GM18867 (cell line): ENCODE measurements around the gene MOK.
"Not testable (repeated sequence)": the region's sequence is repeated elsewhere in the genome, so short reads cannot be mapped to it uniquely, and the experiment has no call there.

ENCODE experiments used
- ATAC-seq: cut with Tn5 transposase; IDR thresholded peaks from one replicate; pipeline ENCODE4 v1.9.1; 2021; ENCODE audit warnings: mild to moderate bottlenecking, moderate library complexity; ENCODE audit not compliant: unreplicated experiment

The MOK gene, protein sequence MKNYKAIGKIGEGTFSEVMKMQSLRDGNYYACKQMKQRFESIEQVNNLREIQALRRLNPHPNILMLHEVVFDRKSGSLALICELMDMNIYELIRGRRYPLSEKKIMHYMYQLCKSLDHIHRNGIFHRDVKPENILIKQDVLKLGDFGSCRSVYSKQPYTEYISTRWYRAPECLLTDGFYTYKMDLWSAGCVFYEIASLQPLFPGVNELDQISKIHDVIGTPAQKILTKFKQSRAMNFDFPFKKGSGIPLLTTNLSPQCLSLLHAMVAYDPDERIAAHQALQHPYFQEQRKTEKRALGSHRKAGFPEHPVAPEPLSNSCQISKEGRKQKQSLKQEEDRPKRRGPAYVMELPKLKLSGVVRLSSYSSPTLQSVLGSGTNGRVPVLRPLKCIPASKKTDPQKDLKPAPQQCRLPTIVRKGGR

DNA sequence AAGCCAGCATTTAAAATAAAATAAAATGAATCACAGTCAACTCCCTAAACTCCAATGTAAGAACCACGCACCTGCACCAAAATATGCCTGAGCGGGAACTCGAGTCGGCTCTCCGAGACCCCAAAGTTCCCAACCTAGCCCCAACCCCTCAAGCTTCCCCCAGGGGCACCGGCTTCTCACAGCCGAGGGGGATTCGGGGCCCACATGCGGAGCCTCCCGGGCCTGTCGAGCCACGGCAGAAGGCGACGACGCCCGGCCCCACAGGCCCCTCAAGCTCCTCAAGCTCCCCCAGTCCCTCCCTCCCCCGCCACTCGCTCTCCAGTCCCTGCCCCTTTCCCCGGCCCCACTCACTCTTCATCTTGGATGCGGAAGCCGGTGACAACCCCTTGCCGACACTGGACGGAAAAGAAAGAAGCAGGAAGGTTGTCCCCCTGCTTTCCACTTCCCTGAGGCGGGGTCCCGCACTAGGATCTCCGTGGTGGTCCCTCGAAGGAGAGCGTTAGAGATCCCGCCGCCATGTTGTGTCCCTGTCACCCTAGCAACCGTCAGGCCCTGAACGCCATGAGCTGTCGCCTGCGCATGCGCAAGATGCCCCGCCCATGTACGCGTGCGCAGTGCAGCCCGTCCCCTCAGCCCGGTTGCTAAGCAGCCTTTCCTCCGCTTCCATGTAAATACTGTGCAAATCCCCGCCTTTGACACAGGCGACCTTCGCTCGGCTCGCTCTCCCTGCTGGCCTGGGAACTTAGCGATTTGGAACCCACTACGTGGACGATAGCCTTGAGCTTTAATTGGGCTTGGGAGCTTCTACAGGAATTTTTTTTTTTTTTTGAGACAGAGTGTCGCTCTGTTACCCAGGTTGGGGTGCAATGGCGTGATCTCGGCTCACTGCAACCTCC is at the start of gene MOK:
Gene MOK, minus strand, starts transcription at position 554 of the 896 bp plus-strand sequence. Its CDS starts 196 bp downstream, at position 358.
- peak; percentile 90 for ATAC-seq

DNA sequence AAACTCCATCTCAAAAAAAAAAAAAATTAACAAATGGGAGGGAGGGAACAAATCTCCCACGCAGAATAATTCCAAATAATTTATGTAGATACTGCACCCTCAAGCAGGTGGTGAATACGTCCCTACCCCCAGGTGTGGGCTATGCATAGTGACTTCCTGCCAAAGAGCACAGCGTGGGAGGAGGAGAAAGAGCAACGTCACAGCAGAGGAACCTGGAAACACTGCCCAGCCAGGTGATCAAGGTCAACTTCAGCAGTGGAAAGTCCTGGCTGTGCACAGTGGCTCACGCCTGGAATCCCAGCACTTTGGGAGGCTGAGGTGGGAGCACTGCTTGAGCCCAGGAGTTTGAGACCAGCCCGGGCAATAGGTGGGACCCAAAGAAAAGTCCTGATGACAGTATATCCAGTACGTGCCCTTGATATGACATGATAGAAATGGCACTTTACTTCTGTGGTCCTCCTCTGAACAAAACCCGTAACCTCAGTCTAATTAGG is 48.2 kb upstream of the MOK start:
- ATAC-seq: no peak

DNA sequence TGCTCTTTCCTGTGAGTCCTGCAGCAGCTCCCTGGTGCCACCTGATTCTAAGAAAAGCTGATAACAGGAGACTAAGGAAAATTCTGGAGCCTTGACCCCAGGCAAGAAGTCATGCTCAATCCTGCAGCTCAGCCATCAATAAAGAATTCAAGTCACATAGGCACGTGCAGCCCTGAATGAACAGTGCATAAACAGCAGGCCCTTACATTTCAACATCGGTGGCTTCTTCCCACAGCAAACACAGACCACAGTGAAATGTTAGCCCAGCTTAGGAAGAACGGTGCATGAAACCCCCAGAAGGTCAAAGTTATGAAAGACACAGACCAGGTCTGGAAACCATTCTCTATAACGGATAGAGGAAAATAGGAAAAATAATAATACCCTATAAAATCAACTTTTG is 47.2 kb upstream of the MOK start:
- no peak for ATAC-seq

DNA sequence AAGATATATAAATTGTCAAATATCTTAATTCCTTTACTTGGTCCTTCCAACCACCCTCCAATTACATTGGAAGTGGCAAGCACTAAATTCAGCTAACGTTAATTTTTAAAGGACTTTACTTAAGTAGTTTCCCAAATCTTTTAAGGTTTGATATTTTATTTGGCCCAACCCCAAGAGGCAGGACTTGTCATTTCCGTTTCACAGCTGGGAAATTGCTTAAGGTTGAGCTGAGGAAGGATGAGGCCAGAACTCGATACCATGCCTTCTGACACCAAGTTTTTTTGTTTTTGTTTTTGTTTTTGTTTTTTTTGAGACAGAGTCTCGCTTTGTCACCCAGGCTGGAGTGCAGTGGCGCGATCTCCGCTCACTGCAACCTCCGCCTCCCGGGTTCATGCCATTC is 46.6 kb upstream of the MOK start:
- ATAC-seq: not testable (repeated sequence)

DNA sequence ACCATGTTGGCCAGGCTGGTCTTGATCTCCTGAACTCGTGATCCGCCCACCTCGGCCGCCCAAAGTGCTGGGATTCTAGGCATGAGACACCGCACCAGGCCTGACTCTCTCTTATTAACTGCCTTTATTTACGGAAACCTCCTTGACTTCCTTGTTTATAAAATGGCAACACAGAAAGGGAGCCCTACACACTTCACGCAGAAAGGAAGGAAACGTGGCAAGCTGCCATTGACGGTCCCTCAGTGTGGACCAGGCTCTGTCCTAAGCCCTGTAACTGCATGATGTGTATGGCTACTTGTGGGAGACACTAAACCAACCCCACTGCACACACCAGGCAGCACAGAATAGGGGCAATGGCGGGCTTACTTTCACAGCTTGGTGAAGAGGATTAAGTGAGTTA is 46.1 kb upstream of the MOK start:
- no peak for ATAC-seq

DNA sequence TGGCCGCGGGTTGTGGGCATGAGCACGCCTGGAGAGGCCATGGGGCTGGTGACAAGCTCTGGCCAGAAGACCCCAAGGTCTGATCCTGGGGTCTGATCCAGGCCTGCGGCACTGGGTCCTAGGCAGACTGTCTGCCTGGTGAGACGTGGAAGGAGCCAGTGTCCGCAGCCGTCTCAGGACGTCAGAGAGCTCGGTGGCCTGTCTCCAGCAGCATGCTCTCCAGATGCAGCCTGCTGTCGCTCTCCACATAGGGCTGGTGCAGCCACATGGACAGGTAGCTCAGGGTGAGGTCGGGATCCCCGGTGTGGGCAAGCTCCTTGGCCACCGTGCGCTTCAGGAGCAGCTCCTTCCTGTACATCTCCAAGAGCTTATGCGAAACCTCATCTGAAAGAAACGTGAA is 43.4 kb upstream of the MOK start:
- no peak for ATAC-seq

DNA sequence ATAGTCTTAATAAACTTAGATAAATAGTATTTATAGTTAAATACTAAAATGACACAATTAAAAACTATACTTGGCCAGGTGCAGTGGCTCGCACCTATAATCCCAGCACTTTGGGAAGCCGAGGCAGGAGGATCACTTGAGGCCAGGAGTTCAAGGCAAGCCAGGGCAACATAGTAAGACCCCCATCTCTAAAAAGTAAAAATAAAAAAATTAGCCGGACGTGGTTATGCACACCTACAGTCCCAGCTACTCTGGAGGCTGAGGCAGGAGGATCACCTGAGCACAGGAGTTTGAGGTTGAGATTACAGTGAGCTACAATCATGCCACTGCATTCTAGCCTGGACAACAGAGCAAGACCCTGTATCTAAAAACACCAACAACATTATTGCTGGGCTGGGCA is 41.7 kb upstream of the MOK start:
- no peak for ATAC-seq

DNA sequence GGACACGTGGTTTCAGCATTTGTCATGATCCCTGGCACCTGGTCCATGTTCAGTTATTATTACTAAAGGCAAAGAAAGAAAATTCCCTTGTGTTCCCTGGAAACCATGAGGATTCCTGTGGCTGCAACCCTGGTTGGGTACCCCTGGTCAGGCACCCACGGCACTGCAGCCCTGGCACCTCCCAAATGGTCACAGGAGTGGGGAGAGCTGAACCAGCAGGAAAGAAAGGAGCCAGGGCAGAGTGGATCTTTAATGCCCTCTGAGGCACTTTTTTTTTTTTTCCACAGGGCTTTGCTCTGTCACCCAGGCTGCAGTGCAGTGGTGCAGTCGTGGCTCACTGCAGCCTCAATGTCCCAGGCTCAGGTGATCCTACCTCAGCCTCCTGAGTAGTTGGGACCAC is 40.3 kb upstream of the MOK start:
- no peak for ATAC-seq

DNA sequence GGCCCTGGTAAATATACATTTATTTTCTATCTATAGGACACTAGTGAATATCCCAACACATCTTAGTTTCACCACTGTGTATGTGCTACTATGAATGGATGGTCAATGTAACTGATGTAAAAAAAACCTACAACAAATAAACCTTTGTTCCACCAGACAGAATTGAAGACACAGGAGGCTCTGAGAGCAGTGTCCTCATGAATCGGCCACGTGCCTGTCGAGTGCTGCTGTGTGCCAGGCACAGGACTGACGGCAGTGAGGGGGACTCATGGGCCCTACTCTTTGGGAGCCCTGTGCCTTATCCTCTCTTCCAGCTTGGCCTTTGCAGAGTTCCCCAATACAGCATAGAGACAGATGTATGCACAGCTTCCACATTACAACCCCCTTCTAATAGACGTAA is 39.5 kb upstream of the MOK start:
- no peak for ATAC-seq

DNA sequence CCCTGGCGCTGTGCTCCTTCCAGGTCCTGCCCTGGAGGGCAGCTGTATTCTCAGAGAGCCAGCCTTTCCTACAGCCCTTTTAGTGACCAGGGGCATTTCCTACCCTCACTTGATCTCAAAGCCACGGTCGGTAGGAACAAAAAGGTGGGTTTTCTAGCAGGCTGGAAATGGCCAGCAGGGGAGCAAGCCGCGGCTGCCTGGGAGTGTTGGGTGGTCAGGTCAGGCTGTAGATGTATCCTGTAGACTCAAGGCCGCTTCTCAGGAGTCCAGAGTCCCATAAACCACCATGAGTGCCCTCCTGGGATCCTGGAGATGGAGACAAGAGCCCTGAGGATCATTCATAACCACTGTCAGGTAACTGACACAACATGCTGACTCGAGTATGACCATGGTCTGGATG is 39.1 kb upstream of the MOK start:
- ATAC-seq: no peak

DNA sequence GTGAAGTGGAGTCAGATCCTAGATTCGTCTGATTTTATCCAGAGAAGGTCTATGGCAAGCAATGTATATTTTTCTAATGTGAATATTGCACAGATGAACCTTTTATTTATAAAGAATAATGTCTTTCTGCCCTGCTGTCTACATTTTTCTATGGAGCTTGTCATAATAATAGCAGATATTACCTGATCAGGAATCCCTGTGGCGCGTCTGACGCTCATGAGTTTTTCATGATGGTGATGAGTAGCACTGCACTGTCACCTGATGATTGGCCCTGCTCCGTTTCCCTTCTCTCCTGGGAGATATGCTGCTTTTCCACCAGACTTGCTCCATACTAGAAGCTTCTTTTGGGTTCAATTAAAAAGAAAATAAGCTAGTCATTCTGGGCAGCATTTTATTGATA is 37.3 kb upstream of the MOK start:
- ATAC-seq: no peak

DNA sequence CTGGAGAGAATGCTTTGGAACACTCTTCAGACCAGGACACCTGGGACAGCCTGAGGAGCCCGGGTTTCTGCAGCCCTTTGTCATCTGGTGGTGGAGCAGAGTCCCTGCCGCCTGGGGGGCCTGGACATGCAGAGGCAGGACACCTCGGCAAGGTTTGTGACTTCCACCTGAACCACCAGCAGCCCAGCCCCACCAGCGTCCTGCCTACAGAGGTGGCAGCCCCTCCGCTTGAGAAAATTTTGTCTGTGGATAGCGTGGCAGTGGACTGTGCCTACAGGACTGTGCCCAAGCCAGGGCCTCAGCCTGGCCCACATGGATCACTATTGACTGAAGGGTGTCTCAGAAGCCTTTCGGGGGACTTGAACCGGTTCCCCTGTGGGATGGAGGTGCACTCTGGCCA is 36.6 kb upstream of the MOK start:
- ATAC-seq: no peak

DNA sequence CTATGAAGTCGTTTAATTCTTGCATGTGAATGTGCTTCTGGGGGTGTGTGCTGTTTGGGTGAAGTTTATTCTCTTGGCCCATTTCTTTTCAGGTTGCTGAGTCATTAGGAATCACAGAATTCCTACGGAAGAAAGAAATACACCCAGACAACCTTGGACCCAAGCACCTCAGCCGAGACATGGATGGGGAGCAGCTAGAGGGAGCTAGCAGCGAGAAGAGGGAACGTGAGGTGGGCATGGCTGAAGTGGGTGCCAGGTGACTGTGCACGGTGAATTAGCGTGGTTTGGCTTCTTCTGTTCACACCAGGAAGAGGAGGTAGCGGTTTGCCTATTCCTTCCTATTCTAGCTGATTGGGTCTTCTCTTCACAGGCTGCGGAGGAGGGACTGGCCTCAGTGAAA is 33.8 kb upstream of the MOK start:
- no peak for ATAC-seq

DNA sequence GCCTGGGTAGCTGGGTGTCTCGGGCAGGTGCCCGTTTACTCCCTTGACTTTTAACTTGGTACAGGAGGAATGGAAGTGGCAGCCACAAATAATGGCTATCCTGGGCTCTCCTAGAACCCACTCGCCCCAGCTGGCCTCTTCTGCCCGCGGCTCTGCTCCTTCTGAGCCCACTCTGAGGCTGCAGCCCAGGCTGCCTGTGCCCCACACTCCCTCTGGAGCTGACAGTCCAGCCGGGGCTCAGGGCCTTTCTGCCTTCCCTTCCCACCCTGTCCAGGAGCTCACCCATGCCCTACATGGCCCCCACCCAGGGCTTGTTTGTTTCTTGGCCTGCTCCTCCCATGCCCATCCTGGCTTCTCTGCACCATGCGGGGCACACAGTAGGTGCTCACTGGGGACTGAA is 30.2 kb upstream of the MOK start:
- ATAC-seq: no peak

DNA sequence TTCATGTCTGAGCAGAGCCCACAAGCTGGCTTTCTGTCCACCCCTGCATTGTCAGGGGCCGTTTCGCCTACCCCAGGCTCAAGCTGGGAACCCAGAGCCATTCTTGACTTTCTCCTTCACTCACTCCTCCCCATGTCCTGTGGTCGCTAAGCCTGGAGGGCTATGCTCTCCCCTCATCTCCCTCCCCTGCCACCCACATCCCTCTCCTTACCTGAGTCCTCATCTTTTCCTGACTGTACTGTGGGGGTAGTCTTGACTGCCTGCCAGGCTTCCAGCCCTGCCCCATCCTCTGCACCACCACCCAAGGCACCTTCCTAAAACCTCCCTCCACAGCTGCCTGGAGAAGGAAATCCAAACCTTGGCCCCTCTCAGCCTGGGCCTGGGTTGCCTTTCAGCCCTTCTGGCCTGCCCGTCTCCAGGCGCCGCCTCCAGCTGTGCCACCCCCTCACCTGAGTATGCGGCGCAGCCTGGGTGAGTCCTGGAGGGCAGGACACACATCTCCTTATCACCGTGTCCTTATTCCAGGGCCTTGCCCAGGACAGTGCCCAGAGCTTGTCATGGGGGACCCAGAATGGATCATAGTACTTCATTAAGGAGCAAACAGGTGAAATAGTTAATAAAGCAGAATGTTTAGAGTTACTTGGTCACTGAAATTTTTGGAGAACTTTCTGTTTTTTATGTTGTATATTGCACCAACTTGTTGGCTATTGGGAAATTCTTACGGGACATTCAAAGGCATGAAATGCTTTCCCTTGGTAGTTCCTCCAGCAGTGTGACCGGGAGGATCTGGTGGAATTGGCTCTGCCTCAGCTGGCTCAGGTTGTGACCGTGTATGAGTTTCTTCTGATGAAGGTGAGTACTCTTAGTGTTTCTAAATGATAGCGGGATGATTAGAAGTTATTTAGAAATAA is 29.1 kb upstream of the MOK start:
- ATAC-seq: no peak

DNA sequence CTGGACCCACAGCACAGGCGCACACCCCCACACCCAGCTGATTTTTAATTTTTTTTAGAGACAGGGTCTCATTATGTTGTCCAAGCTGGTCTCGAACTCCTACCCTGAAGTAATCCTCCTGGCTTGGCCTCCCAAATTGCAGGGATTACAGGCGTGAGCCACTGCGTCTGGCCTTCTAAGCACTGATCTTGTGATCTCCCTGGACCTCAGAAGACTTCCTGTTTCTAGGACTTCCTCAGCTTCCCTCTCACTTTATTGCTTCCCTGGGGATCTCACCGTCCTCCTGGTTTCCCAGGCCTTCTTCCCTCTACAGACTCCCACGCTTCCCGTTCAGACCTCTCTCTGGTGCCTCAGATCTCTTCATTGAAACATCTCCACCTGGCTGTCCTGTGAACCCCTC is 28.4 kb upstream of the MOK start:
- no peak for ATAC-seq

DNA sequence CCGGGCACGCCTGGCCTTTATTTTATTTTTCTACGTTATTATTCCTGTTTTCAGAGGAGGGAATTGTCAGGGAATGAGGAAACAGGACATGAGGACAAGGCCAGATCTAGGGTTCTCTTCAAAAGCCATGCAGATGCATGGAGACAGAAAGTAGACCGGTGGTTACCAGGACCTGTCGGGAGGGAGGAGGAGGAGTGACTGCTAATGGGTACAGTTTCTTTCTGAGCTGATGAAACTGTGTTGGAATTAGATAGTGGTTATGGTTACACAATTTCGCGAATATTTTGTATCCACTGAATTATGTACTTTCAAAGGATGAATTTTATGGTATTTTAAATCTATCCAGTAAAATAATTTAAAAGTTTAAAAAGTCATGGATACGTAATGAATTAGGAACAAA is 25.8 kb upstream of the MOK start:
- no peak for ATAC-seq

DNA sequence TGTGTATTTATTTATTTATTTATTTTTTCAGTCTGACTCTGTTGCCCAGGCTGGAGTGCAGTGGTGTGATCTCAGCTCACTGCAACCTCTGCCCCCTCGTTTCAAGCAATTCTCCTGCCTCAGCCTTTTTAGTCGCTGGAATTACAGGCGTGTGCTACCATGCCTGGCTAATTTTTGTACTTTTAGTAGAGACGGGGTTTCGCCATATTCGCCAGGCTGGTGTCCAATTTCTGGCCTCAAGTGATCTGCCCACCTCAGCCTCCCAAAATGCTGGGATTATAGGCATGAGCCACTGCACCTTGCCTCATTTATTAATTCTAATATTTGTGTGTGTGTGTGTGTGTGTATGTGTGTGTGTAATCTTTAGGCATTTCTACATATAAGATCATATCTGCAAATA is 24.4 kb upstream of the MOK start:
- not testable (repeated sequence) for ATAC-seq

DNA sequence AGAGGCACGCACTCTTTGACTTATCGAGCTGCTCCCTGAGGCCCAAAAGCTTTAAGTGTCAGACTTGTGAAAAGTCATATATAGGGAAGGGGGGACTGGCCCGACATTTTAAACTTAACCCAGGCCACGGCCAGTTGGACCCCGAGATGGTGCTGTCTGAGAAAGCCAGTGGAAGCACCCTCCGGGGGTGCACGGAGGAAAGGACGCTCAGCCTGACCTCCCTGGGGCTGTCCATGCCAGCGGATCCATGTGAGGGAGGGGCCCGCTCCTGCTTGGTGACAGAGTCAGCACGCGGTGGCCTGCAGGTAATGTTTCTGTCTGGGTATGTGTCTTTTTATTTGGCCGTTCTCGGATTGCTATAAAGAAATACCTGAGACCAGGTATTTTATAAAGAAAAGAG is 21.6 kb upstream of the MOK start:
- no peak for ATAC-seq

DNA sequence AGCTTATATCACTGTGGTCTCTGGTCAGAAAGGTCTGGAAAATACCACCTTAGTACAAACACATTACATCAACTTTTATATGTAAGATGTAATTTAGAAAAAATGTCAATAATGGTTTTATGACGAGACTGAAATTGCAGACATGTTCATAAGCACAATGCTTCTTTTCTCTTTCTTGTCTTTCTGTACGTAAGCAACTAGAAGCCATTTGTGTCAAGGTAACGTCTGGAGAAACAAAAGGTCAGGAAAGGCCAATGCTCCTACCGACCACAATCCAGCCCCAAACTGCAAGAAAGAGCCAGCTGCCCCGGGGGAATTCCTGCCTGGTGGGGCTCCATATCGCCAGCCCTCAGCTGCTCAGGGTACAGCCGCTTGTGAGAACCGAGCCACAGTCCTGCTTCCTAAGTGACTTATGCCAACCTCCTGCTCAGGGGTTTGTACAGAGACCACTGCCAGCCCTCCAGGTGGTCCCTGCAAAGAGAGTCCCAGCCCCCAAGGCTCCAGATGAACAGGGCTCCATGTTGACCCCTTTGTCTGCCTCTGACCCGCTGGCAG is 20.9 kb upstream of the MOK start:
- no peak for ATAC-seq

DNA sequence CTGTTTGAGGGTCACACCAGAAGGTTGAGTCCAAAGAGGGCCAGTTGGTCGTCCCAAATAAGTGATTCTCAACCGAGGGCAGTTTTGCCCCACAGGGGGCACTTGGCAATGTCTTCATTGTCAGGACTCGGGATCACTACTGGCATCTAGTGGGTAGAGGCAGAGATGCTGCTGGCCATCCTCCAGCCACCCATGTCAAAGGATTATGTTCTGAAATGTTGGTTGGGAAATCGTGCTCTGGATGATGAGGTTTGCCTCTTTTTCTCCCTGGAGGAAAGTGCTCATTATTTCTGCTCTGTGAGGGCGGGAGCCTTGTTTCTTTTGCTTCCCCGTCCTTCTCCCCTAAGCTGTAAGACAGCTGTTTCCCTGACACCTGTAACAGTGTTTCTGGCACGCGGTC is 18.1 kb upstream of the MOK start:
- ATAC-seq: no peak
